ENCODE data around the gene TBC1D24.
A peak's percentile ranks its signal among the peaks of the same experiment; 100 is the strongest.

The TBC1D24 gene

DNA sequence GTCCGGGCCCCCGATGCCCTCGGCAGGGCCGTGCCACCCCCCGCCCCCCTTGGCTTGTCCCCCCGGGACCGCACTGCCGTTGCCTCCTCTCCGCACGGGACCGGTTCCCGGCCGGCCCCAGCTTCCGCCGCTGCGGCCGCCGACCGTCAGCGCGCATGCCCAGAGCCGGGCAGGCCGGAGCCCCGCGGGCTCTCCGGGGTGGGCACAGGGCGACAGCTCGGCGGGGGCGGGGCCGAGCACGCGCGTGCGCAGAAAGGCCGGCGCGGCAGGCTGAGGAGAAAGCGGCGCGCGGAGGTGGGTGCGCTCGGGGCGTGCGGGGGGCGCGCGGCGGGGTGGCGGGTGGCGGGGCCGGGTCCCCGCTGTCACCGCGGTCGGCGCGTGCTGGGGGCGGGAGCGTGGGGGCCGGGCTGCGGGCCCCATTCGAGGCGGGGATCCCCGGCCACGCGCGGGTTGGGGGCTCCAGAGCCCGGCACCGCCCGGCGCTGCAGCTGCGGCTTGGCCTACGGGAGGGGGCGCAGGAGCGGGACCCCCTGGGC is at the start of gene TBC1D24:
Gene TBC1D24 (plus strand): TSS at position 251 of the 536 bp plus-strand sequence. CDS start 21,022 bp downstream, outside the sequence.
- TF ChIP-seq, protein P1, sequence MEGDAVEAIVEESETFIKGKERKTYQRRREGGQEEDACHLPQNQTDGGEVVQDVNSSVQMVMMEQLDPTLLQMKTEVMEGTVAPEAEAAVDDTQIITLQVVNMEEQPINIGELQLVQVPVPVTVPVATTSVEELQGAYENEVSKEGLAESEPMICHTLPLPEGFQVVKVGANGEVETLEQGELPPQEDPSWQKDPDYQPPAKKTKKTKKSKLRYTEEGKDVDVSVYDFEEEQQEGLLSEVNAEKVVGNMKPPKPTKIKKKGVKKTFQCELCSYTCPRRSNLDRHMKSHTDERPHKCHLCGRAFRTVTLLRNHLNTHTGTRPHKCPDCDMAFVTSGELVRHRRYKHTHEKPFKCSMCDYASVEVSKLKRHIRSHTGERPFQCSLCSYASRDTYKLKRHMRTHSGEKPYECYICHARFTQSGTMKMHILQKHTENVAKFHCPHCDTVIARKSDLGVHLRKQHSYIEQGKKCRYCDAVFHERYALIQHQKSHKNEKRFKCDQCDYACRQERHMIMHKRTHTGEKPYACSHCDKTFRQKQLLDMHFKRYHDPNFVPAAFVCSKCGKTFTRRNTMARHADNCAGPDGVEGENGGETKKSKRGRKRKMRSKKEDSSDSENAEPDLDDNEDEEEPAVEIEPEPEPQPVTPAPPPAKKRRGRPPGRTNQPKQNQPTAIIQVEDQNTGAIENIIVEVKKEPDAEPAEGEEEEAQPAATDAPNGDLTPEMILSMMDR (conservative IDR thresholded peaks at IDR 0.05), result no peak
- H3K27ac ChIP-seq, result peak within 1 kb of the TSS; percentile 81

DNA sequence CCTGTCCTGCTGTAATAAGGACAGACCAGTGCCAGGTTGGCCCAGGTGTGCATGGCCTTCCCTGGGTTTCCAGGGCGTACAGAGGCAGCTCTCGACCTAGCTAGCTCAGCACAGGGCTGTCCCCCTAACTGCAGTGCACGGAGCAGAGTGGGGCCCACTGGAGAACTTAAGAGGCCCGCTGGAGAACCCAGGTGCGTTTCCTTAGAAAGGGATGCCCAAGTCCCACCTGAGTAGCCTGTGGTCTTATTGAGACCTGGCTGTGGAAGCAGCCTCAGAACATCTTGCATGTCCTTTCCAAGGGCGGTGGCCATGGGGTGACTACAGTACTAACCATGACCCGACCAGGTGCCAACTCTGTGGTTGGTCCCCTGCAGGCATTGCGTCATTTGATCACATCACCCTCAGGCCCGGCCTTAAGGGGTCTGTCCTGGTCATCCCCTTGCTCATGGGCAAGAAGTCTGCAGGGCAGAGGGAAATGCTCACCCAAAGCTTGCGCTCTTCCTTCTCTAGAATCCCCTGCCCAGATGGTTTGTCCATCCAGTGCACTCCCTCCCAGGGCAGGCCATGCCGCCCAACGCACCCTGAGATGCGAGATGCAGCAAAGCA is 49.0 kb upstream of the TBC1D24 start:
- TF ChIP-seq, protein P1 (conservative IDR thresholded peaks at IDR 0.05), result no peak
- H3K27ac ChIP-seq, result no peak overlapping the region

DNA sequence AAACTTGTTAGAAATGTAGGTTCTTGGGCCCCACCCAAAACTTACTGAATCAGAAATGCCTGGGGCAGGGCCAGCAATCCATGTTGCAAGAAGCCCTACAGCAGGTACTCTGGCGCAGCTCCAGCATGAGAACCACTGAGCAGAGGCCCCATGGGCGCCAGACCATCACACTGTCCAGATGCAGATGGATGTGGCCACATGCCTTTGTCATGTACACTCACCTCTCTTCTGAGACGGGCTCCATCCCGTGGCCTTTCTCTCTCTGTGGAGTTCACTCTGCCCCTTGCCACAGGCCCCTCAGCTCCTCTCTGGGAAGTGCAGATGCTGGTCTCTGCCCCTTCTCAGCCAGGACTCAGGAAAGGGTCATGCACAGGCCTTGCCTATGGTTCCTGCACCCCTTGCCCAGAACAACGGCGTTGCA is 48.0 kb upstream of the TBC1D24 start:
- no peak overlapping the region for H3K27ac ChIP-seq
- TF ChIP-seq, protein P1 (conservative IDR thresholded peaks at IDR 0.05), result no peak

DNA sequence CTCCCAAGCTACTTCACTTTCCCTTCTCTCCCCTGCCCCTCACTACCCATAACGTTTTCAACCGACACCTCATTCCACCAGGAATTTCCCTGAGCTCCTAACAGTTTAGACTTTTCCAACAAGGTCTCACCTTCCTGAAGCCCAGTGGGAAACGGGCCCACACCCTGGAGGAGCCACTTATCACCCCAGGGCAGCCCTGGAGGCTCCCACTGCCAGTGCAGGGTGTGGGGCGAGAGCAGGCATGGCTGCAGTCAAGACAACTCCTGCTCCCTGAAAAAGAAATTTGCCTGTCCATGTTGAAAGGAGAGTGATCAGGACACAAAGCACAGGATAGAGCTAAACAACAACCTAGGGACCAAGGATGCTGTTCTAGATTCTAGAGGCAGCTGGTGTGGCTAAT is 47.4 kb upstream of the TBC1D24 start:
- TF ChIP-seq, protein P1 (conservative IDR thresholded peaks at IDR 0.05), result no peak
- H3K27ac ChIP-seq, result no peak overlapping the region

DNA sequence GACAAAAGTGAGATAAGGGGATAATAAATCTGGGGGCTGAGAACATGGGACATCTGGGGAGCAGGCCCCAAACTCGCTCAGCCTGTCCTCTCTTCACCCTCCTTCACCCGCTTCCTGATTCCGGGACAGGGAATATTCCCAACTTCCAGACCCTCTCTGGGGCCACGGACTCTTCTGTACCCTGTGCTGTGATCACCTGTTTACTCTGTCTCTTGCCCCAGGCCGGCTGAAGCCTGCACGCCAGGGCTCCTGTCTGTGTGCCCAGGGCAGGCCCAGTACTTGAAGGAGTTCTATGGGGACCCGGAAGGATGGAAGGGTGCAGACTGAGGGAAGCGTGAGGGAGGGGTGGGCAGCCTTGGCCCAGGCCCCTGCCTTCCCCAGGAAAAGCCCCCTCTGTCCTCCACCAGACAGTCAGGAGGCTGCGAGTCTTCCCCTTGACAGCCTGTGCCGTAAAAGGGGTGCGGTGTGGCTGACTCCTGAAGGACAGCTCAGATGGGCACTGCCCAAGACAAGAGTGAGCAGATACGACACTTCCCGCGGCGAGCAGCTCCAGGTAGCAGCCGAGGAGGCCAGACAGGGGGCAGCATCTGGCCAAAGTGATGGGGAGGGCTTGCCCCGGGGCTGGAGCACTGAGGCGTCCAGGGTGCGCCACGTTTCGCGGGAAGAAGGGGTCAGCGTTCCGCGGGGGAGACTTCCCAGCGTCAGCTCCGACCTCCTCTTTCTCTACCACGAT is 46.7 kb upstream of the TBC1D24 start:
- TF ChIP-seq, protein P1 (conservative IDR thresholded peaks at IDR 0.05), result 0 out of 2 replicates have a peak, but pooled peaks have one; percentile 9
- H3K27ac ChIP-seq, result peak overlapping the region; percentile 72; the same call in 1 of the 2 replicates

DNA sequence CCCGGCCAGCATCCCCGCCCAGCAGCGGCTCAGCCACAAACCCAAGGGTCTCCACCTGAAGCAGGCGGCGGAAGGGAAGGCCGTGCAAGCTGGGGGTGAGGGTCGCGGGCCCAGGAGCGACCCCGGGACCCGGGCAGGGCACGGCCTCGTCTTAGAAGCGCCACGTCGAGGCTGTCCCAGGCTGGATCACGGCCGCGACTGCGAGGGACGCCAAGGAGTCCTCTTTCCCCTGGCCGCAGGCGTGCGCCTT is 46.2 kb upstream of the TBC1D24 start:
- peak overlapping the region; percentile 72; the same call in 1 of the 2 replicates for H3K27ac ChIP-seq
- TF ChIP-seq, protein P1 (conservative IDR thresholded peaks at IDR 0.05), result no peak

DNA sequence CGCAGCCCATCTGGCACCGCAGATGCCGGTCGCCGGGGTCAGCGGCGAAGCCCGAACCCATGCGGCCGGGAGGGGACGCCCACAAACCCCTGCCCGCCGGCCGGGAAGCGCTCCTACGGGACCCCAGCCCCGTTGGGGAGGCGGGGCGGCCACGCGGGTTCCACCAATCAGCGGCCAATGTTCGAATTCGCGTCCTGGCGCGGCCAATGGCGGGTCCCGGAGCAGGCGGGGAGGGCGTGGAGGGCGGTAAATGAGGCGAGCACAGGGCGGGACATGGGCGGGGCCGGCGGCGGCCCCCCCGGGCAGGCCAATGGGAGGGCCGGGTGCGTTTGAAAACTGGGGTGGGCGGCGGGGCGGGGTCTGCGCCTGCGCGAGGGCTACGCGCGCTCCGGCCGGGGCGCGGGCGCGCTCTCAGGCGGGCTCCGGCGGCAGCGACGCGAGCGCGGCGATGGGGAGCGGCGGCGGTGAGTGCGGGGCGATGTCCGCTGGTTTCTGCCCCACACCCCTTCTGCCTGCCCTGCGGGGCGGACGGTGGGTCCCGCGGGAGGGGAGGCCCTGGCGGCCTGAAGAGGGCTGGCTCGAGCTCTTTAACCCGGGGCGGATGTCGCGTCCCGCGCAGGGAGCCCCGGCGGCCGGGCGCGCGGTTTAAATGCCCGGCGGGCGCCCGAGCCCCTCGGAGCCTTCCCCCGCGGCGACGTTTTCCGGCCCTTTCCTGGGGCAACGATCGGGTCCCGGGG is 45.7 kb upstream of the TBC1D24 start, which contains the start of gene CCNF:
Gene CCNF (plus strand): TSS at position 414 of the 737 bp plus-strand sequence. CDS start 35 bp downstream, at position 449.
- TF ChIP-seq, protein P1 (conservative IDR thresholded peaks at IDR 0.05), result no peak

More for the DNA sequence above, 45.7 kb upstream of the TBC1D24 start, which contains the start of gene CCNF:
- peak within 1 kb of the TSS; percentile 72 for H3K27ac ChIP-seq
